Amniotic stem cell (primary cell): ENCODE measurements around the gene CREB5.

Experiments
- DNase-seq: peaks from one replicate; lab custom pipeline; 2025; lab: John Stamatoyannopoulos, UW

The CREB5 gene

DNA sequence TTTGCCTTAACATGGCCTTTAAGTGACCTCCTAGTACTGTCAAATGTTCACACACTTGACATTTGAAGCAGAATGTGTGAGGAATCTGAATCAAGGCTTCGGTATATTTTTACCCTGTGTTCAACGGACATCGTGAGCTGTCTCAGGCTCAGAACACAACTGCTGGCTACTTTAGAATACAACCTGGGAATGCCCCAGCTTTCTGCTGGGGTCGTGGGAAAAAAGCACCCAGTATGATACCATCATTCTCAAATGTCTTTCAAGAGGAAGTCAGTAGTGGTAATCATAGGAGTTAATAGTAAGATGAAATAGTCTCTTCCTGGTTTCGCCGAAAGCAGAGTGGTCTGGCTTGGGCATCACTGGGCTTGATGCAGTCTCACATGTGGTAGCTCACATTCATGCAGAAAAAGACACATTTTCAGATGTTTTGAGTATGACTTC lies 67.2 kb downstream of the CREB5 start:
- no peak for DNase-seq

DNA sequence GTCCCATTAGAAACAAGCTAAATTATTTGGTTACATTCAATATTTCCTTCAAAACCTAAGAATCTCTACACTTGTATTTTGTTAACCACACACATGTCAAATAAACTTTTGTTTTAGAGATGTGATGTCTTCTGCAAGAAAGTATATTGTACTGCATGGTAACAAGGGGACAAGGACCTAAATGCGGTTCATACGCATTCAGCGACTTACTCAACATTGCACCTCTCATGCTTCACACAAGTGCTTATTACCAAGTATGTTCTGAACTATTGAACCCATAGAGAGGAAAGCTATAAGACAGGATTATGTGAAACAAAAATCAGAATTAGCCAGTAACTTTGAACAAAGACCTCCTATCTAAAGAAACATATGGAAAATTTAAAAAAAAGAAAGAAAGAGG lies 68.3 kb downstream of the CREB5 start:
- no peak for DNase-seq

- no peak for DNase-seq
Observed at GRCh38 chr7:28481091-28481926, 69.0 kb downstream of the CREB5 start.

GRCh38 chr7:28483112-28483511 lies 70.8 kb downstream of the CREB5 start:
- no peak for DNase-seq

DNA sequence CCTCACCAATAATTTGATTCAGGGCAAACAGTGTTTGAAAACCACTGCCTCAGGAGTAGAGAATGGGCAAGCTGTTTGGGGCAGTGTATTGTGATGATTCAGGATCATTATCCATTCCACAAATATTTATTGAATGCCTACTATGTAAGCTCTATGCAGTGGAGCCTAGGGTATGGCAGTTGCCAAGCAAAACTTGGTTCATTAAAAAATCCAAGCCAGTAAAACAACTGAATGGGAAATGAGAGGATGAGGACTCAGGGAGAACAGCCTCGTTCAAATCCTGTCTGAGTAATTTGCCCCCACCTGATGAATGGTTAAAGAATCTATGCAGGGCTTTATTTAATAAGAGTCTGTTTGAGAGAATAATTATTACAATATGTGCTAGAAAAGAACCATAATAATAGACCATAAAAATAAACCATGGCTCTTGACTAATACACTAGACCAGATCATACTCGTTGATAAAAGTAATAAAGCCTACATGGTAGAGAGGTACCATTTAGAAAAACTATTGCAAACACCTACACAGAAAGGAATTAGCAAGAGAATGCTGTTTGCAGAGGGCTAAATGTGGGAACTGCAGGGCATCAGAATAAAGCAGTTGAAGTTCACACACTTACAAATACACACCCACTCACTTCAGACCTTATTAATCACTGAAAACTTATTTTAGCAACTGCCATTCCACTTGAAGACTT lies 71.7 kb downstream of the CREB5 start:
- DNase-seq = peak; percentile 18

- no peak for DNase-seq
Observed at GRCh38 chr7:28484606-28484935, 72.3 kb downstream of the CREB5 start.

DNA sequence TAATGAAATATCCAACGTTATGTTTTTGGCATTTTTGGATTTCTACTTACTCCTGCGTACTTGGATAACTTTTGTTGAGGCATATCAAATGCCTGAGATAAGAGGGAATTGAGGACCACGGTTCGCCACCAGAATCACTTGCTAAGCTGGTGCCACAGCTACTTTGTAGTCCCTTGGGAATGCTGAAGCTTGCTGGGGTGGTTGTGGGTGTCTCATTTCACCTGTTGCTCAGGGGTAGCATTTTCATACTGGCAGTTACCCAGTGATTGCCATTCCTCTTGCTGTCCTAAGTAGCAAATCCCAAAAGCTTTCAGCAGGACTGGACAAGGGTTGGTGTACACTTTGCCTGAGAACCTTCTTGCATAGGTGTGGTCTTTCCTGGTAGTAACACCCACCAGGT lies 75.2 kb downstream of the CREB5 start:
- DNase-seq = no peak

DNA sequence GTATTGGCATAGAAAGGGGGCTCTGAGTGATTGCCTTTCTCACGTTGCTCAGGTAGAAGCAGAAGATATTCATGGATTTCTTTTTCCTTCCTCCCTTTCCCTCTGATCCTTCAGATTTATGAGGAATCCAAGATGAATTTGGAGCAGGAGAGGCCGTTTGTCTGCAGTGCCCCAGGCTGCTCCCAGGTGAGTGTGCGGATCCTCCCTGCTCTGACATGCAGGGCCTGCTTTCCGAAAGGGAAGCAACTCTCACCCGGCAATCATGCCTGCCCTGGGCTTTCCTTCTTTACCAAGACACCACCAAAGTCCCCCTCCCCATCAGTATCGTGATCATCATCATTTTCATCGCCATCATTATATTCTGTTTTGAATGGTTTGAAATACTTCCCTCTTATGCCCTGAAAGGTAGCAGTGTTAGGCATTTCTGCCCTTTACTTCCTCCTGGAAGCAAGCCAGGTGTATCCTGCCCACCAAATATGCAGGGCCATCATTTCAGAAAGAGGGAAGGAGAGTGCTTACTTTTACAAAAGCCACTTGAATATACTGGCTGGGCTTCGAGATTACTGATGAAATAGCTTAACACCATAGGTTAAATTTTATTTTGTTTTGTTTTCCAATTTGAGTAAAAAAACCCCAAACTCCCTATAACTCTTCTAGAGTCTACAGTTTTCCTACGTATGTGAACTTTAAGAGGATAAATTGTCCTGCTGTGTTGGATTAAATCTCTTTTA lies 75.9 kb downstream of the CREB5 start:
- DNase-seq = no peak

DNA sequence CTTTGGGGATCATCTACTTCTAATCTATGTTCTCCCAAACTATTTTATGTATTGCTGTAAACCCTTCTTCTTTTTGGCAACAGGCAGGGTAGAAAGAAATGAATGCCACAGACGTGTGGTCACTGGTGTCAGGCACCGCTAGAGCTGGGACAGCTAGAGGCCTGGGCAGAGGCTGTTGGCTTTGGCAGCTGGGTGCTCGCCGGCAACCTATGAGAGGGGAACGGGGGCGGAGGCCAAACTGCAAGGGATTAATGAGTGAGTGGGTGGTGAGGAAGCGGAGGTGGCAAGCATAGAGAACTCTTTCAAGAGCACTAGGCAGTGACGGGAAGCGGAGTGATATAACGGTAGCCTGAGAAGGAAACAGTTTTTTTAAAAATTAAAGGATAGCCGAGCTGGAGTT lies 78.5 kb downstream of the CREB5 start:
- no peak for DNase-seq

DNA sequence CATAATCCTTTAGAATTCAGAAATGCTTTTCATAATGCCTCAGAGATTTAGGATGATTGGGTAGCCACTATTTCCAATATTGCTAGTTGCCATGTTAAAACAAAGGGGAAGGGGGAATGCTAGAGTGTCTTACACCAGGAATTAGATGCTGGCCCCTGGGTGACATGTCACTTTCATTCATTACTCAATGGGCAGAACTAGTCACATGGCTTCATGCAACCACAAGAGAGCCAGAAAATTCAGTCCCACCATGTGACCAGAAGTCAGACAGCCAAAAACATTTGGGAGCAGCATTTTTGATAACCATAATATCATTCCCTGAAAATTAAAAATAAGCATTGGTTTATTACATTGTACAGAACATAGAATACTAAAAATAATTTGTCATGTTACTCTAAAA lies 81.2 kb downstream of the CREB5 start:
- no peak for DNase-seq

DNA sequence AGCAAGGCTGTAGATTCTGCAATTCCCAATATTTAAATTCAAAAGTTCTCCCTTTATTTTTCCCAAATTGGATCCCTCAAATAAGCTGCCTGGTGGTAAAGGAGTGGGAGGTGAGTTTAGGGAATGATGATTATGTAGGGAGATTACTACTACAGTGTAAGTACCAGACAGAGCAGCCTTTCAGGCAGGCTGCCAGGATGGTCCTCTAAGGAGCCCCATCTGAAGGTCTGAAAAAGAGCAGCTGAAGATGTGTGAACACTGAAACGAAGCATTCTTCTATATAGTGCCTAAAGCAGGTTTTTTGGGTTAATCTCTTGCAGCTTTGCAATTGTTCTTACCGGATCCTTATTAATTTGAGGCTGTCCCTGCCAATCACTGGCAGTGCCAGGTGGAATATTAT lies 84.7 kb downstream of the CREB5 start:
- DNase-seq = no peak

DNA sequence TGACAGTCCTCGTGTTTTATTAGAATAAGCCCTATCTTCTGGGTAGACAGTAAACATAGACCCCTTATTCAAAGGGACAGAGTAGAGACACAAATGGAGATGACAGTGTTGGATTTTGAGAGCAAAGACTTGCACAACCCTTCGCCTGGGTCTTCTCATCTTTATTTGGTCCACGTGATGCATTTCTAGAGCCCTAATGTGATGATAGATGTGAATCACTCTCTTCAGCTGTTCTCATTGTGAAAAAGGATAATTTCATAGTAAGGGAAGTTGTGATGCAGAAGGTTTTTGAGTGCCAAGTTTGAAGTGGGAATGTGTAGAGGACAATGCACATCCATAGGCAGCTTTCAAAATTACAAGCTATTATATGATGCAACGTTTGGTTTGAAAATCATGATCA lies 86.3 kb downstream of the CREB5 start:
- DNase-seq = no peak

- DNase-seq = no peak
Observed at GRCh38 chr7:28500138-28500537, 87.8 kb downstream of the CREB5 start.

- no peak for DNase-seq
Observed at GRCh38 chr7:28502408-28502807, 90.1 kb downstream of the CREB5 start.

- no peak for DNase-seq
Observed at GRCh38 chr7:28503396-28503795, 91.1 kb downstream of the CREB5 start.

DNA sequence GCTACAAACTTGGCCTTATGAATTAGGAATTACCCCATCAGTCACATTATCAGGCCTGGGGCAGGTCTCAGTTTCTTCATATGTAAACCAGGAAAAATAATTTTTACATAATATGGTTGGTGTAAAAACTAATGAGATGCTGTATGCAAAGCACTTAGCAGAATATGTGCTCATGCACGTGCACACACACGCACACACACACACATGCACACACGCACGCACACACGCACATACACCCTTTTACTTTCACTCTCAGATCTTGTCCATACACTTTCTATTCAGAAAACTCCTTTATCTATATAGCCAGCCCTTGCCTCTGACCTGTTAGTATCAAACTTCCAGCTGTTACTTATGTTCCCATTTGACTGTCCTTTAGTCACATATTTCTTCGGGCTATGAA lies 92.7 kb downstream of the CREB5 start:
- no peak for DNase-seq

GRCh38 chr7:28505867-28506266 lies 93.5 kb downstream of the CREB5 start:
- DNase-seq = no peak

- DNase-seq = no peak
Observed at GRCh38 chr7:28507525-28508282, 95.4 kb downstream of the CREB5 start.

DNA sequence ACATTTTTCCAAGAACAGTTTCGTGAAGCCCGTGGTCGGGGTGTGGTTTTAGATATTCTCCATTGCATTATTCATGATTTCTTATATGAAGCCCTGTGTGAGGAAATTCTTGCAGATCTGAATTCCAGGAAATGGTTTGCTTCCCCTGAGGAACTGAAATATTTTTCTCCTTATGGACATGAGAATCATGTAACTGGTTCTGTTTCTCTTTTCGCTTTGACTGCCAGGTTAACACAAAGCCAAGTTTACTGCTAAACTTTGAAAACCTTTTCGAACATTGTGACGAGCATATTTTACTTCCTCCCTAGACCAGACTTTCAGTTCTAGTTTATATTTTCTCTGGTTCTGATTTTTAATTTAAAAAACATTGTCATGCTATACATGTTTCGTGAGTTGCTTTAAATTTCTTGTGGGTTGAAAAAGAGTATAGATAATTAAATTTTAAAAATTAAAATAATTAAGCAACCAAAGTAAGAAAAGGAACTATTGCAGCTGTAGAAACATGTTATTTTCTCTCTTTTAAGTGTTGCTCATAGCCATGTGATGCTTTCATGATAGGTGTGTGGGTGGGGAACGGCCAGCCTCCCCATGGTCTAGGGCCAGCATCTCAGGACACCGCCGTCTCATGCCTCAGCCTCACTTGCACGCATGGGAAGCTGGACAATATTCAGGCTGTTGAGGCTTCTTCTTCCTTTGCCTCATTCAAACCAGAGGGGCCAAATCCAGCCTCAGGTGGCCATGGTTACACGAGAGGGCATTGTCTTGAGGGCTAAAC lies 97.1 kb downstream of the CREB5 start:
- no peak for DNase-seq

GRCh38 chr7:28510026-28510369 lies 97.7 kb downstream of the CREB5 start:
- no peak for DNase-seq

DNA sequence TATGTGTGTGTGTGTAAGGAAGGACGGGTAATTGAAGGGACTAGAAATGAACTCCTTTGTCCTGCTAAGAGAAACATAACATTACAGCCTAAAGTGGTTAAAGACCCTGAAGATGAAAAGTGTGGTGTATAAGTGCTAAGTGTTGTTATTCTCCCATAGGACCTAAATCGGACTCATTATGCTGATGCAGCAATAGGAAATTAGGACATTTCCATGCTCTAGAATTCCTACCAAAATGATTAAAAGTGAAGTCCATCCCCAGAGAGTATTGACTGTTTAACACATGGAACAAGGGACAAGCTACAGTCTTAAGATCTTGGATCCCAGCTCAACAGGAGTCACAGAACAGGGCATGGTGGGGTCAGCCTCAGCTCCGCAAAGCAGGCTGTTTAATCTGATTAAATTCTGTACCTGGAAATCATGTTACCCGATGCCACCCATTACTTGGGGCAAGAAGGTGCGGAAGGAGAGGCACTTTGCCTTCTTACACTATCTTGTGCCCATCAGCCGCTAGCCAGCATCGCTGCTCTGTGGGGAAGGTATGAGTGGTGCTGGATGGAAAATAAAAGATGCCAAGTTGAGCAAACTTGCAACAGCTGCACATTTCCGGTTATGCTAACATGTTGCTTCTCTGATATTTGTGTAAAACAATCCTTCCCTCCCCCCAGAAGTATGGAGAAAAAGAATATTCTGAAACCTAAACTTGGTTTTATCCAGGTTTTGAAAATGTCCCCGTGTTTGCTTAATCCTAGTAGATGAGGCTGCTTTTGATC lies 100.5 kb downstream of the CREB5 start:
- no peak for DNase-seq
